GM23248 (cell line): Measurements from ENCODE around the gene KDM2B. TPM values are rescaled to one million over a fixed set of nuclear protein-coding genes. Genes with fewer than 3 reads are reported as not detected.

Source experiments
- DNase-seq: peaks from one replicate; pipeline ENCODE4 v3.0.0-alpha.2; 2015
- H2AFZ ChIP-seq: fragments of 200-600 bp; sonication (generic); 2 replicates; pipeline ENCODE4 v1.6.1; 2016; ENCODE audit warnings: antibody characterized with exemption
- H3F3A ChIP-seq: fragments of 200-600 bp; sonication (generic); 2 replicates; pipeline ENCODE4 v1.6.1; 2016; ENCODE audit warnings: mild to moderate bottlenecking, antibody characterized with exemption, mixed run types; ENCODE audit not compliant: insufficient read depth
- H3K27ac ChIP-seq: fragments of 200-600 bp; sonication (generic); 2 replicates; pipeline ENCODE4 v1.5.1; 2016; ENCODE audit warnings: mild to moderate bottlenecking
- H3K27me3 ChIP-seq: fragments of 200-600 bp; sonication (generic); replicated peaks from 2 replicates; pipeline ENCODE4 v1.6.1; 2016; ENCODE audit warnings: mild to moderate bottlenecking; ENCODE audit not compliant: insufficient read depth
- H3K36me3 ChIP-seq: fragments of 200-600 bp; sonication (generic); 2 replicates; pipeline ENCODE4 v1.6.1; 2016; ENCODE audit warnings: low read depth, mild to moderate bottlenecking
- H3K4me1 ChIP-seq: fragments of 200-600 bp; sonication (generic); 2 replicates; pipeline ENCODE4 v1.6.1; 2016; ENCODE audit warnings: mild to moderate bottlenecking; ENCODE audit not compliant: insufficient read depth
- H3K4me2 ChIP-seq: fragments of 200-600 bp; sonication (generic); one replicate; pipeline ENCODE4 v1.6.1; 2016; ENCODE audit warnings: mild to moderate bottlenecking; ENCODE audit not compliant: unreplicated experiment
- H3K4me3 ChIP-seq: fragments of 200-600 bp; sonication (generic); 2 replicates; pipeline ENCODE4 v1.5.1; 2016; ENCODE audit warnings: mild to moderate bottlenecking
- H3K79me2 ChIP-seq: fragments of 200-600 bp; sonication (generic); 2 replicates; pipeline ENCODE4 v1.6.1; 2016; ENCODE audit warnings: mild to moderate bottlenecking; ENCODE audit not compliant: insufficient read depth
- H3K9ac ChIP-seq: fragments of 200-600 bp; sonication (generic); 2 replicates; pipeline ENCODE4 v1.6.1; 2016; ENCODE audit warnings: mild to moderate bottlenecking
- H3K9me2 ChIP-seq: fragments of 200-600 bp; sonication (generic); 2 replicates; pipeline ENCODE4 v1.6.1; 2016; ENCODE audit warnings: mixed run types, mild to moderate bottlenecking, moderate library complexity; ENCODE audit not compliant: insufficient read depth
- H3K9me3 ChIP-seq: fragments of 200-600 bp; sonication (generic); one replicate; pipeline ENCODE4 v1.6.1; 2017; ENCODE audit warnings: low read depth
- H4K20me1 ChIP-seq: fragments of 200-600 bp; sonication (generic); 2 replicates; pipeline ENCODE4 v1.6.0; 2016; ENCODE audit not compliant: insufficient read depth
- EZH2 ChIP-seq: fragments of 200-600 bp; sonication (generic); IDR thresholded peaks from 2 replicates; pipeline ENCODE4 v1.6.1; 2018; ENCODE audit warnings: antibody characterized with exemption, mild to moderate bottlenecking; ENCODE audit not compliant: insufficient read depth, poor library complexity, severe bottlenecking
- EZH2phosphoT487 ChIP-seq: fragments of 200-600 bp; sonication (generic); IDR thresholded peaks from 2 replicates; pipeline ENCODE4 v1.6.1; 2018; ENCODE audit warnings: antibody characterized with exemption, moderate library complexity, mild to moderate bottlenecking, low read depth; ENCODE audit not compliant: insufficient read depth
- WGBS, 2 experiments: methylation state at CpG; one replicate each; pipeline ENCODE4 v1.1.6; 2015 to 2017; ENCODE audit warnings: low lambda C conversion rate in 2 of 2, low coverage in 1 of 2; ENCODE audit errors: missing lambda C conversion rate in 2 of 2; 5-methylcytosine and 5-hydroxymethylcytosine counted together
- in situ Hi-C: fragments of 300-500 bp; cut with MboI; formaldehyde crosslinking; loops from 2 replicates; pipeline ENCODE4 v1.15.0; 2020
- polyA plus RNA-seq: library from polyadenylated mRNA; unstranded; fragments of >200 nt; fragmentation: Nextera tagmentation; extraction: Ambion mirVana; gene quantifications from 2 replicates; pipeline ENCODE4 v1.2.1, GENCODE V29; 2016
- total RNA-seq: library from RNA; depleted of rRNA; stranded (reverse); fragments of >200 nt; shearing (Covaris generic); gene quantifications from 2 replicates; pipeline ENCODE4 v1.2.3, GENCODE V29; 2014

Gene KDM2B
- total and polyA plus RNA-seq, 2 experiments from 2014 or later, result 8.2 to 20.1 TPM

- Histone ChIP-seq H3K4me1 (peaks cover 10% of the 10 kb centered on the region), H3K9ac (no peak overlapping the region), H3K4me3 (no peak overlapping the region), H3K79me2 (peaks cover 68% of the 10 kb centered on the region), H2AFZ (no peak overlapping the region), H3K36me3 (no peaks in the 10 kb centered on the region), H3F3A (peaks cover 7% of the 10 kb centered on the region), H4K20me1 (no peaks in the 10 kb centered on the region), H3K4me2 (no peak overlapping the region), H3K9me3 (no peaks in the 10 kb centered on the region), H3K27ac (no peak overlapping the region), H3K9me2 (no peaks in the 10 kb centered on the region), H3K27me3 (no peaks in the 10 kb centered on the region)
- 98% methylated on average over 13 of the region's 13 CpGs for WGBS, 2 experiments
- TF ChIP-seq EZH2, result no peak
- TF ChIP-seq EZH2phosphoT487, result no peak
- in situ Hi-C loops, result no loop called here
- DNase-seq, result no peak
Measured at GRCh38 chr12:121464331-121464730, 116.5 kb downstream of the KDM2B start.

GRCh38 chr12:121461048-121461447 is 119.8 kb downstream of the KDM2B start:
- Histone ChIP-seq H3K9ac (no peak overlapping the region), H3F3A (no peaks in the 10 kb centered on the region; the same call in 1 of the 2 replicates), H2AFZ (no peak overlapping the region), H3K4me2 (no peak overlapping the region), H3K36me3 (no peaks in the 10 kb centered on the region), H3K4me1 (peaks cover 8% of the 10 kb centered on the region), H3K4me3 (no peak overlapping the region), H4K20me1 (no peaks in the 10 kb centered on the region), H3K9me3 (no peaks in the 10 kb centered on the region), H3K9me2 (no peaks in the 10 kb centered on the region), H3K27me3 (no peaks in the 10 kb centered on the region), H3K79me2 (peaks cover 99% of the 10 kb centered on the region), H3K27ac (no peak overlapping the region)
- 96 to 97% methylated on average over 5 of the region's 5 CpGs for WGBS, 2 experiments
- in situ Hi-C loops, result no loop called here
- DNase-seq, result no peak
- no peak for TF ChIP-seq EZH2phosphoT487
- TF ChIP-seq EZH2, result no peak

GRCh38 chr12:121456551-121456950 is 124.3 kb downstream of the KDM2B start:
- H3K9ac ChIP-seq, result no peak overlapping the region
- H3K4me1 ChIP-seq, result peaks cover 11% of the 10 kb centered on the region
- H3K9me3 ChIP-seq, result no peaks in the 10 kb centered on the region
- H3K27me3 ChIP-seq, result no peaks in the 10 kb centered on the region
- peaks cover 86% of the 10 kb centered on the region for H3K79me2 ChIP-seq
- H3F3A ChIP-seq, result peaks cover 5% of the 10 kb centered on the region; the same call in 1 of the 2 replicates
- no peaks in the 10 kb centered on the region for H4K20me1 ChIP-seq
- DNase-seq, result no peak
- 75 to 78% methylated on average over 8 of the region's 8 CpGs for WGBS, 2 experiments
- H3K36me3 ChIP-seq, result no peaks in the 10 kb centered on the region
- H3K27ac ChIP-seq, result no peak overlapping the region
- no peak overlapping the region for H3K4me2 ChIP-seq
- no peak overlapping the region for H3K4me3 ChIP-seq
- no peaks in the 10 kb centered on the region for H3K9me2 ChIP-seq
- no peak overlapping the region for H2AFZ ChIP-seq
- TF ChIP-seq EZH2, result no peak
- no peak for TF ChIP-seq EZH2phosphoT487
- in situ Hi-C loops, result no loop called here

- no peak overlapping the region for H3K4me2 ChIP-seq
- no peak overlapping the region for H3K27ac ChIP-seq
- H3K27me3 ChIP-seq, result no peaks in the 10 kb centered on the region
- H3K4me1 ChIP-seq, result peaks cover 13% of the 10 kb centered on the region
- H3K4me3 ChIP-seq, result no peak overlapping the region
- no peak for TF ChIP-seq EZH2
- TF ChIP-seq EZH2phosphoT487, result no peak
- peaks cover 9% of the 10 kb centered on the region; the same call in 1 of the 2 replicates for H3F3A ChIP-seq
- H3K9me3 ChIP-seq, result no peaks in the 10 kb centered on the region
- H3K79me2 ChIP-seq, result peaks cover 79% of the 10 kb centered on the region
- H2AFZ ChIP-seq, result no peak overlapping the region
- no peaks in the 10 kb centered on the region for H4K20me1 ChIP-seq
- 87 to 92% methylated on average over 23 of the region's 23 CpGs for WGBS, 2 experiments
- in situ Hi-C loops, result no loop called here
- H3K36me3 ChIP-seq, result no peaks in the 10 kb centered on the region
- H3K9ac ChIP-seq, result no peak overlapping the region
- no peak for DNase-seq
- no peaks in the 10 kb centered on the region for H3K9me2 ChIP-seq
Measured at GRCh38 chr12:121455766-121456420, 124.9 kb downstream of the KDM2B start.

GRCh38 chr12:121454921-121455320 is 125.9 kb downstream of the KDM2B start:
- in situ Hi-C loops, result no loop called here
- H3F3A ChIP-seq, result peaks cover 9% of the 10 kb centered on the region; the same call in 1 of the 2 replicates
- H2AFZ ChIP-seq, result no peak overlapping the region
- no peak overlapping the region for H3K4me3 ChIP-seq
- no peaks in the 10 kb centered on the region for H3K36me3 ChIP-seq
- no peak overlapping the region for H3K27ac ChIP-seq
- no peaks in the 10 kb centered on the region for H3K9me2 ChIP-seq
- H3K79me2 ChIP-seq, result peaks cover 69% of the 10 kb centered on the region
- peaks cover 13% of the 10 kb centered on the region for H3K4me1 ChIP-seq
- no peak overlapping the region for H3K4me2 ChIP-seq
- no peak overlapping the region for H3K9ac ChIP-seq
- no peaks in the 10 kb centered on the region for H4K20me1 ChIP-seq
- no peaks in the 10 kb centered on the region for H3K27me3 ChIP-seq
- no peak for DNase-seq
- no peaks in the 10 kb centered on the region for H3K9me3 ChIP-seq
- TF ChIP-seq EZH2phosphoT487 (no peak), EZH2 (no peak)
- 90% methylated on average over 6 of the region's 6 CpGs for WGBS, 2 experiments
